Transverse colon (tissue), 4 donors: ENCODE results near the gene MELK. TPM values are rescaled to one million over a fixed set of nuclear protein-coding genes. Genes with fewer than 3 reads are reported as not detected.
"Not testable (repeated sequence)": the region's sequence is repeated elsewhere in the genome, so short reads cannot be mapped to it uniquely, and the experiment has no call there.

ENCODE experiments used
- DNase-seq: peaks from one replicate; pipeline ENCODE4 v3.0.0-alpha.2; 2019
- H3K27ac ChIP-seq, 4 donors: fragments of 200-600 bp; sonication (generic); 2 replicates each; pipeline ENCODE4 v1.5.1; 2016 to 2018; ENCODE audit warnings: inconsistent platforms in 4 of 4
- H3K27me3 ChIP-seq: fragments of 200-600 bp; sonication (generic); 2 replicates; pipeline ENCODE4 v1.5.1; 2017; ENCODE audit warnings: inconsistent platforms
- H3K36me3 ChIP-seq, 4 donors: fragments of 200-600 bp; sonication (generic); 2 replicates each; pipeline ENCODE4 v1.5.1; 2017 to 2019; ENCODE audit warnings: inconsistent platforms in 4 of 4
- H3K4me1 ChIP-seq, 4 donors: fragments of 200-600 bp; sonication (generic); 2 replicates each; pipeline ENCODE4 v1.5.1; 2017 to 2020; ENCODE audit warnings: inconsistent platforms in 4 of 4
- H3K4me3 ChIP-seq, 4 donors: fragments of 200-600 bp; sonication (generic); 1 replicate in 1 of 4; 2 replicates in 3 of 4; pipeline versions ENCODE4 v1.5.1 to v1.6.1; 2017 to 2019; ENCODE audit warnings: inconsistent platforms in 4 of 4
- H3K9me3 ChIP-seq, 2 donors: fragments of 200-600 bp; sonication (generic); 2 replicates each; pipeline ENCODE4 v1.5.1; 2017 to 2019; ENCODE audit warnings: inconsistent platforms in 2 of 2
- CTCF ChIP-seq, 5 experiments: fragments of 200-600 bp in 3 of 5; fragments of 450-650 bp in 2 of 5; sonication (generic) in 3 of 5; IDR thresholded peaks; 1 replicate in 2 of 5; 2 replicates in 3 of 5; pipeline ENCODE4 v1.5.1; 2016 to 2017; ENCODE audit warnings: antibody characterized with exemption in 5 of 5, inconsistent platforms in 3 of 5, mild to moderate bottlenecking in 2 of 5, moderate library complexity in 1 of 5
- EP300 ChIP-seq: sonication (generic); formaldehyde crosslinking; IDR thresholded peaks from one replicate; pipeline ENCODE4 v1.6.1; 2017; ENCODE audit warnings: antibody characterized with exemption, low read depth
- POLR2A ChIP-seq: fragments of 450-650 bp; IDR thresholded peaks from one replicate; pipeline ENCODE4 v1.6.1; 2016; ENCODE audit warnings: antibody characterized with exemption, mild to moderate bottlenecking, moderate library complexity
- POLR2AphosphoS5 ChIP-seq, 3 donors: sonication (generic); formaldehyde crosslinking; IDR thresholded peaks; one replicate each; pipeline ENCODE4 v1.6.1; 2016; ENCODE audit warnings: antibody characterized with exemption in 3 of 3
- WGBS, 2 donors: methylation state at CpG; one replicate each; pipeline ENCODE4 v1.1.5; 2018; ENCODE audit warnings: low coverage in 1 of 2; 5-methylcytosine and 5-hydroxymethylcytosine counted together
- in situ Hi-C, 4 donors: fragments of 200-750 bp; cut with MboI; loops; one replicate each; pipeline versions ENCODE4 v1.15.0 to v1.15.1; 2017; ENCODE audit warnings: low sequenced_read_pairs in 3 of 4, low pct_ligation_motif_present in 1 of 4, low pct_unique_long_range_greater_than_20kb in 1 of 4
- intact Hi-C: fragments of 100-400 bp; cut with DNase I; formaldehyde crosslinking; loops from one replicate; pipeline ENCODE4 v1.15.1; 2023; ENCODE audit warnings: low total_unique reads
- total RNA-seq, 4 donors: library from RNA; depleted of rRNA; stranded (reverse); fragments of >200 nt; gene quantifications; one replicate each; pipeline ENCODE4 v1.1.0, GENCODE V29; 2016

MELK gene
- 10 to 100 TPM in 1 of 4 donors, 1 to 10 TPM in 2, under 1 TPM in 1; 0.75 to 11.5 (median 3.0) TPM for total RNA-seq

- 1 to 4% methylated on average over 4 to 48 of the region's 74 CpGs for WGBS, 2 donors
- no peaks in the 10 kb centered on the region for H3K36me3 ChIP-seq
- H3K27ac ChIP-seq, result peak within 1 kb of the TSS; percentile 62 to 75 (median 66)
- no peaks in the 10 kb centered on the region for H3K27me3 ChIP-seq
- peak; percentile 87 for DNase-seq
- intact Hi-C loops (no loop called here), in situ Hi-C loops (no loop called here)
- H3K4me1 ChIP-seq, result peaks cover 0 to 23% (median 7%) of the 10 kb centered on the region in 4 donors
- no peaks in the 10 kb centered on the region for H3K9me3 ChIP-seq
- H3K4me3 ChIP-seq, result peak within 1 kb of the TSS; percentile 69 to 87 (median 78)
- no peak for TF ChIP-seq CTCF (IDR thresholded peaks at IDR 0.05)
- TF ChIP-seq POLR2AphosphoS5 (IDR thresholded peaks at IDR 0.05), result peak in 2 of 3 donors; percentile 36 to 57
- peak; percentile 25 for TF ChIP-seq POLR2A
- TF ChIP-seq EP300, result no peak
These were observed at the start of gene MELK for GRCh38 chr9:36572515-36573418. Gene MELK, plus strand, starts transcription at chr9:36572895. Its CDS starts 8,787 bp downstream, at chr9:36581682.

GRCh38 chr9:36530224-36530623 lies 42.5 kb upstream of the MELK start:
- in situ Hi-C loops, result no loop called here
- Histone ChIP-seq H3K9me3 (no peaks in the 10 kb centered on the region), H3K36me3 (no peaks in the 10 kb centered on the region), H3K4me1 (no peaks in the 10 kb centered on the region), H3K4me3 (no peak overlapping the region), H3K27me3 (no peaks in the 10 kb centered on the region), H3K27ac (no peak overlapping the region)
- TF ChIP-seq POLR2AphosphoS5 (IDR thresholded peaks at IDR 0.05), result no peak
- TF ChIP-seq POLR2A, result no peak
- TF ChIP-seq CTCF (IDR thresholded peaks at IDR 0.05), result no peak
- TF ChIP-seq EP300, result no peak
- WGBS, 2 donors, result 93% methylated on average over 2 of the region's 2 CpGs; no CpG with 5 or more reads in 1 of the 2 donors
- intact Hi-C loops, result no loop called here
- DNase-seq, result no peak

GRCh38 chr9:36532353-36532752 lies 40.3 kb upstream of the MELK start:
- WGBS, 2 donors, result 67% methylated on average over 3 of the region's 3 CpGs; no CpG with 5 or more reads in 1 of the 2 donors
- in situ Hi-C loops, result no loop called here
- H3K27ac ChIP-seq, result no peak overlapping the region

GRCh38 chr9:36533726-36534125 lies 39.0 kb upstream of the MELK start:
- H3K4me3 ChIP-seq, H3K27ac ChIP-seq, in situ Hi-C loops, H3K36me3 ChIP-seq, H3K9me3 ChIP-seq, DNase-seq, H3K27me3 ChIP-seq, intact Hi-C loops, H3K4me1 ChIP-seq: not testable (repeated sequence)
- WGBS, 2 donors, result 73 to 84% methylated on average over 4 to 6 of the region's 6 CpGs

More at GRCh38 chr9:36532353-36532752, 40.3 kb upstream of the MELK start:
- Histone ChIP-seq H3K4me1 (no peaks in the 10 kb centered on the region), H3K4me3 (no peak overlapping the region), H3K27me3 (no peaks in the 10 kb centered on the region), H3K9me3 (no peaks in the 10 kb centered on the region), H3K36me3 (no peaks in the 10 kb centered on the region)
- no peak for DNase-seq
- intact Hi-C loops, result no loop called here
- TF ChIP-seq POLR2AphosphoS5 (IDR thresholded peaks at IDR 0.05) (no peak), CTCF (IDR thresholded peaks at IDR 0.05) (no peak), POLR2A (no peak), EP300 (no peak)
